Liver (tissue), 9 donors: ENCODE data around the gene CUBN. TPM values are rescaled to one million over a fixed set of nuclear protein-coding genes. Genes with fewer than 3 reads are reported as not detected.

Experiments
- DNase-seq: peaks from one replicate; pipeline ENCODE4 v3.0.0-alpha.2; 2017; ENCODE audit warnings: low spot score
- H3K27ac ChIP-seq, 2 donors: one replicate each; pipeline ENCODE4 v1.7.0; 2013; ENCODE audit warnings: inconsistent platforms in 2 of 2, low read length in 2 of 2, control low read depth in 1 of 2, low read depth in 1 of 2, mild to moderate bottlenecking in 1 of 2
- H3K27me3 ChIP-seq, 4 donors: one replicate each; pipeline versions ENCODE4 v1.6.1 to v1.7.0; 2013; ENCODE audit warnings: low read length in 3 of 4, inconsistent platforms in 1 of 4, mild to moderate bottlenecking in 1 of 4, moderate library complexity in 1 of 4; ENCODE audit not compliant: control insufficient read depth in 4 of 4, insufficient read depth in 4 of 4
- H3K36me3 ChIP-seq, 4 donors: one replicate each; pipeline versions ENCODE4 v1.6.1 to v1.7.0; 2013; ENCODE audit warnings: low read length in 3 of 4, mild to moderate bottlenecking in 3 of 4, low read depth in 1 of 4, moderate library complexity in 1 of 4; ENCODE audit not compliant: control insufficient read depth in 4 of 4, insufficient read depth in 3 of 4
- H3K4me1 ChIP-seq, 4 donors: one replicate each; pipeline versions ENCODE4 v1.6.1 to v1.7.0; 2013; ENCODE audit warnings: low read length in 3 of 4, mild to moderate bottlenecking in 3 of 4, moderate library complexity in 1 of 4; ENCODE audit not compliant: control insufficient read depth in 4 of 4, insufficient read depth in 4 of 4
- H3K4me3 ChIP-seq, 3 donors: one replicate each; pipeline versions ENCODE4 v1.6.1 to v1.7.0; 2013; ENCODE audit warnings: low read length in 3 of 3, control low read depth in 1 of 3, low read depth in 1 of 3, mild to moderate bottlenecking in 1 of 3
- H3K9ac ChIP-seq, 2 donors: one replicate each; pipeline ENCODE4 v1.7.0; 2013; ENCODE audit warnings: low read length in 2 of 2, mild to moderate bottlenecking in 2 of 2, moderate library complexity in 2 of 2, control low read depth in 1 of 2, low read depth in 1 of 2
- H3K9me3 ChIP-seq, 4 donors: one replicate each; pipeline versions ENCODE4 v1.6.1 to v1.7.0; 2013; ENCODE audit warnings: low read length in 3 of 4; ENCODE audit not compliant: control insufficient read depth in 4 of 4
- EGR1 ChIP-seq, 2 donors: IDR thresholded peaks; 2 replicates each; pipeline ENCODE4 v1.6.1; 2016 to 2018; ENCODE audit warnings: antibody characterized with exemption in 2 of 2, low read depth in 2 of 2
- FOXA1 ChIP-seq: IDR thresholded peaks from 2 replicates; pipeline ENCODE4 v1.6.1; 2016; ENCODE audit warnings: antibody characterized with exemption
- FOXA2 ChIP-seq: IDR thresholded peaks from 2 replicates; pipeline ENCODE4 v1.6.1; 2016; ENCODE audit warnings: antibody characterized with exemption
- GABPA ChIP-seq, 2 donors: IDR thresholded peaks in 1 of 2; conservative IDR thresholded peaks in 1 of 2; 2 replicates each; pipeline ENCODE4 v1.6.1; 2016; ENCODE audit warnings: antibody characterized with exemption in 2 of 2, mild to moderate bottlenecking in 1 of 2, moderate library complexity in 1 of 2
- HNF4A ChIP-seq, 2 donors: conservative IDR thresholded peaks; 2 replicates each; pipeline ENCODE4 v1.6.1; 2016; ENCODE audit warnings: antibody characterized with exemption in 2 of 2, mild to moderate bottlenecking in 2 of 2
- HNF4G ChIP-seq: IDR thresholded peaks from 2 replicates; pipeline ENCODE4 v1.6.1; 2016; ENCODE audit warnings: antibody characterized with exemption
- JUND ChIP-seq, 2 donors: IDR thresholded peaks; 2 replicates each; pipeline ENCODE4 v1.6.1; 2016; ENCODE audit warnings: antibody characterized with exemption in 2 of 2
- NR2F2 ChIP-seq: IDR thresholded peaks from 2 replicates; pipeline ENCODE4 v1.6.1; 2016; ENCODE audit warnings: antibody characterized with exemption
- RAD21 ChIP-seq, 2 donors: IDR thresholded peaks; 2 replicates each; pipeline ENCODE4 v1.6.1; 2016; ENCODE audit warnings: antibody characterized with exemption in 2 of 2, mild to moderate bottlenecking in 2 of 2
- REST ChIP-seq: IDR thresholded peaks from 2 replicates; pipeline ENCODE4 v1.6.1; 2016; ENCODE audit warnings: antibody characterized with exemption, mild to moderate bottlenecking
- SP1 ChIP-seq: IDR thresholded peaks from 2 replicates; pipeline ENCODE4 v1.6.1; 2018; ENCODE audit warnings: antibody characterized with exemption, mild to moderate bottlenecking
- TAF1 ChIP-seq: conservative IDR thresholded peaks from 2 replicates; pipeline ENCODE4 v1.6.1; 2016; ENCODE audit warnings: antibody characterized with exemption, mild to moderate bottlenecking
- WGBS: extraction: QIAGEN DNeasy Blood & Tissue Kit; methylation state at CpG from one replicate; pipeline ENCODE4 v1.1.7; 2013; 5-methylcytosine and 5-hydroxymethylcytosine counted together
- polyA plus RNA-seq, 2 donors: library from polyadenylated mRNA; stranded (reverse) in 1 of 2; unstranded in 1 of 2; fragments of 200-250 nt in 1 of 2; fragments of >200 nt in 1 of 2; fragmentation: Nextera tagmentation in 1 of 2; extraction: Ambion mirVana in 1 of 2; gene quantifications; one replicate each; pipeline versions ENCODE4 v1.2.1 to v1.2.3, GENCODE V29; 2013 to 2015
- total RNA-seq, 2 donors: library from RNA; depleted of rRNA; stranded (reverse); fragments of >200 nt; gene quantifications; one replicate each; pipeline ENCODE4 v1.2.3, GENCODE V29; 2014
- TF ChIP-seq, protein P1 (sequence below): IDR thresholded peaks from 2 replicates; pipeline ENCODE4 v1.6.1; 2016; ENCODE audit warnings: antibody characterized with exemption
- TF ChIP-seq, protein P2 (sequence below): IDR thresholded peaks from 2 replicates; pipeline ENCODE4 v1.6.1; 2016; ENCODE audit warnings: antibody characterized with exemption
- donor health status: healthy.
- donor health status: healthy.
- donor health status: healthy.
- donor health status: healthy.
- donor health status: healthy.

CUBN gene
- total and polyA plus RNA-seq, 4 donors: 0.01 to 0.67 (median 0.30) TPM

- TF ChIP-seq, protein P1, sequence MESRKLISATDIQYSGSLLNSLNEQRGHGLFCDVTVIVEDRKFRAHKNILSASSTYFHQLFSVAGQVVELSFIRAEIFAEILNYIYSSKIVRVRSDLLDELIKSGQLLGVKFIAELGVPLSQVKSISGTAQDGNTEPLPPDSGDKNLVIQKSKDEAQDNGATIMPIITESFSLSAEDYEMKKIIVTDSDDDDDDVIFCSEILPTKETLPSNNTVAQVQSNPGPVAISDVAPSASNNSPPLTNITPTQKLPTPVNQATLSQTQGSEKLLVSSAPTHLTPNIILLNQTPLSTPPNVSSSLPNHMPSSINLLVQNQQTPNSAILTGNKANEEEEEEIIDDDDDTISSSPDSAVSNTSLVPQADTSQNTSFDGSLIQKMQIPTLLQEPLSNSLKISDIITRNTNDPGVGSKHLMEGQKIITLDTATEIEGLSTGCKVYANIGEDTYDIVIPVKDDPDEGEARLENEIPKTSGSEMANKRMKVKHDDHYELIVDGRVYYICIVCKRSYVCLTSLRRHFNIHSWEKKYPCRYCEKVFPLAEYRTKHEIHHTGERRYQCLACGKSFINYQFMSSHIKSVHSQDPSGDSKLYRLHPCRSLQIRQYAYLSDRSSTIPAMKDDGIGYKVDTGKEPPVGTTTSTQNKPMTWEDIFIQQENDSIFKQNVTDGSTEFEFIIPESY: no peak
- TF ChIP-seq SP1: no peak
- no peak for TF ChIP-seq FOXA2
- no peak for TF ChIP-seq NR2F2
- TF ChIP-seq, protein P2, sequence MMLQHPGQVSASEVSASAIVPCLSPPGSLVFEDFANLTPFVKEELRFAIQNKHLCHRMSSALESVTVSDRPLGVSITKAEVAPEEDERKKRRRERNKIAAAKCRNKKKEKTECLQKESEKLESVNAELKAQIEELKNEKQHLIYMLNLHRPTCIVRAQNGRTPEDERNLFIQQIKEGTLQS: no peak
- TF ChIP-seq HNF4A (conservative IDR thresholded peaks at IDR 0.05): no peak
- no peak for TF ChIP-seq TAF1
- no peak overlapping the region for H3K27ac ChIP-seq
- DNase-seq: no peak
- no peaks in the 10 kb centered on the region for H3K36me3 ChIP-seq
- no peak overlapping the region for H3K9ac ChIP-seq
- no peak overlapping the region for H3K4me3 ChIP-seq
- H3K9me3 ChIP-seq: no peaks in the 10 kb centered on the region
- no peaks in the 10 kb centered on the region for H3K27me3 ChIP-seq
- H3K4me1 ChIP-seq: no peaks in the 10 kb centered on the region
- 85% methylated on average over 4 of the region's 4 CpGs for WGBS
Measured at GRCh38 chr10:16987206-16987621, 142.4 kb downstream of the CUBN start.

- Histone ChIP-seq H3K27me3 (no peaks in the 10 kb centered on the region), H3K4me3 (no peak overlapping the region), H3K36me3 (no peaks in the 10 kb centered on the region), H3K27ac (no peak overlapping the region), H3K4me1 (no peaks in the 10 kb centered on the region), H3K9ac (no peak overlapping the region), H3K9me3 (no peaks in the 10 kb centered on the region)
- TF ChIP-seq HNF4A (conservative IDR thresholded peaks at IDR 0.05): no peak
- TF ChIP-seq EGR1 (IDR thresholded peaks at IDR 0.05; ENCODE audit: low read depth in 2 of 2): no peak
- no peak for TF ChIP-seq HNF4G
- TF ChIP-seq FOXA1: no peak
- no peak for TF ChIP-seq SP1
- DNase-seq: no peak
- 63% methylated on average over 10 of the region's 10 CpGs for WGBS
Measured at GRCh38 chr10:16986406-16987205, 143.0 kb downstream of the CUBN start.

DNA sequence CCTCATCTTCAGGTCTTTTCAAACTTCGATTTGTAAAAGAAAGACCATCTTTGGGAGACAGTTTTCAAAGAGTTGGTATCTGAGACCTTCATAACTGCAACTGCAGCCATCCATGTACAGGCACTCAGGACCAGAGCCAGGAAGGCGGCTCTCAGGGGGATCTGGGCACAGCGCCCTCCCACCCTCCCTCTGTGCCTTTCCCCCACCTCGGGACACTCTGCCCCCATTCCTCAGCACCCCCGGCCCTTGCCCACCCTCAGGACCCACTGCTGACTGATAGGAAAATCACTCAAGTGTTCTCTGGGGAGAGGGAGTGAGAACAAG, 143.6 kb downstream of the CUBN start:
- no peak overlapping the region for H3K4me3 ChIP-seq
- no peak for DNase-seq
- H3K9ac ChIP-seq: no peak overlapping the region
- WGBS: 89% methylated on average over 5 of the region's 5 CpGs
- no peaks in the 10 kb centered on the region for H3K27me3 ChIP-seq
- H3K9me3 ChIP-seq: no peaks in the 10 kb centered on the region
- no peak for TF ChIP-seq EGR1 (IDR thresholded peaks at IDR 0.05; ENCODE audit: low read depth in 2 of 2)
- no peak for TF ChIP-seq JUND (IDR thresholded peaks at IDR 0.05)
- TF ChIP-seq REST: no peak
- no peak for TF ChIP-seq GABPA (IDR thresholded peaks at IDR 0.05 in 1 of 2, conservative IDR thresholded peaks at IDR 0.05 in 1 of 2)
- TF ChIP-seq, protein P1: no peak
- no peak for TF ChIP-seq HNF4A (conservative IDR thresholded peaks at IDR 0.05)
- no peak for TF ChIP-seq RAD21 (IDR thresholded peaks at IDR 0.05)
- no peak overlapping the region for H3K27ac ChIP-seq
- H3K36me3 ChIP-seq: no peaks in the 10 kb centered on the region
- no peaks in the 10 kb centered on the region for H3K4me1 ChIP-seq
